CD4-positive, alpha-beta T cell treated with Interleukin-10 for 1 hour (primary cell): Measurements from ENCODE around the gene OR11A1.
"Not testable (repeated sequence)": the region's sequence is repeated elsewhere in the genome, so short reads cannot be mapped to it uniquely, and the experiment has no call there.

ENCODE experiments used
- DNase-seq: peaks from one replicate; pipeline ENCODE4 v3.0.0-alpha.2; 2020

The OR11A1 gene

GRCh38 chr6:29477923-29478450 is 21.1 kb upstream of the OR11A1 start:
- DNase-seq: no peak

GRCh38 chr6:29474996-29475395 is 18.1 kb upstream of the OR11A1 start:
- DNase-seq: no peak

- DNase-seq: no peak
Observed at GRCh38 chr6:29466241-29466640, 9.4 kb upstream of the OR11A1 start.

GRCh38 chr6:29465801-29466200 is 8.9 kb upstream of the OR11A1 start:
- no peak for DNase-seq

- no peak for DNase-seq
Observed at GRCh38 chr6:29465279-29465678, 8.4 kb upstream of the OR11A1 start.

- no peak for DNase-seq
Observed at GRCh38 chr6:29462022-29462421, 5.2 kb upstream of the OR11A1 start.

- DNase-seq: no peak
Observed at GRCh38 chr6:29461021-29461814, 4.3 kb upstream of the OR11A1 start.

GRCh38 chr6:29451471-29452193 is 5.2 kb downstream of the OR11A1 start:
- DNase-seq: no peak

- DNase-seq: no peak
Observed at GRCh38 chr6:29447670-29448069, 9.2 kb downstream of the OR11A1 start.

GRCh38 chr6:29444031-29444430 is 12.8 kb downstream of the OR11A1 start:
- DNase-seq: not testable (repeated sequence)

GRCh38 chr6:29442719-29443118 is 14.2 kb downstream of the OR11A1 start:
- DNase-seq: no peak

- no peak for DNase-seq
Observed at GRCh38 chr6:29439006-29439405, 17.9 kb downstream of the OR11A1 start, which contains the start of gene OR10C1. OR10C1 (plus strand) TSS chr6:29439306; CDS start chr6:29440016, 710 bp downstream.

GRCh38 chr6:29436730-29437129 is 20.1 kb downstream of the OR11A1 start:
- not testable (repeated sequence) for DNase-seq

GRCh38 chr6:29426654-29427053 is 30.2 kb downstream of the OR11A1 start:
- DNase-seq: no peak

GRCh38 chr6:29425075-29425474 is 31.8 kb downstream of the OR11A1 start:
- no peak for DNase-seq

- DNase-seq: no peak
Observed at GRCh38 chr6:29424575-29424974, 32.3 kb downstream of the OR11A1 start.

- DNase-seq: no peak
Observed at GRCh38 chr6:29424168-29424567, 32.7 kb downstream of the OR11A1 start.

- no peak for DNase-seq
Observed at GRCh38 chr6:29419516-29419915, 37.4 kb downstream of the OR11A1 start.

- no peak for DNase-seq
Observed at GRCh38 chr6:29414588-29414987, 42.3 kb downstream of the OR11A1 start, which contains the start of gene OR12D1. OR12D1 (plus strand) TSS chr6:29414928.

GRCh38 chr6:29403801-29404200 is 53.1 kb downstream of the OR11A1 start:
- no peak for DNase-seq

- DNase-seq: no peak
Observed at GRCh38 chr6:29399525-29399924, 57.3 kb downstream of the OR11A1 start.

- DNase-seq: no peak
Observed at GRCh38 chr6:29395331-29395730, 61.5 kb downstream of the OR11A1 start, which contains the start of gene OR12D2. OR12D2 (plus strand) TSS chr6:29395631; CDS start chr6:29396700, 1,069 bp downstream.

GRCh38 chr6:29388533-29388932 is 68.3 kb downstream of the OR11A1 start:
- DNase-seq: no peak

- no peak for DNase-seq
Observed at GRCh38 chr6:29376003-29376402, 80.9 kb downstream of the OR11A1 start.
